ENCODE data around the gene DOCK2. TPM values are rescaled to one million over a fixed set of nuclear protein-coding genes. Genes with fewer than 3 reads are reported as not detected.

The DOCK2 gene
- total RNA-seq, 1 experiment from 2014 or later = 0.42 TPM

- H3K9me3 Mint-ChIP-seq (ENCODE audit: unreplicated experiment) = no peaks in the 10 kb centered on the region
- TF ChIP-seq CTCF (IDR thresholded peaks at IDR 0.05; ENCODE audit: unreplicated experiment) = no peak
- no peak overlapping the region for H3K4me3 Mint-ChIP-seq (ENCODE audit: unreplicated experiment)
- no TSS peak for BruUV-seq (replicated peaks)
- POLR2A ChIA-PET = no interaction called here
- no peaks in the 10 kb centered on the region for H3K36me3 Mint-ChIP-seq (ENCODE audit: insufficient read depth, unreplicated experiment)
- H3K27me3 Mint-ChIP-seq (ENCODE audit: insufficient read depth, unreplicated experiment) = no peaks in the 10 kb centered on the region
- intact Hi-C loops (cut with micrococcal nuclease) = loop anchor here (5.0 kb wide), 1 partner anchor 186 kb away; the partner anchor contains the start of gene INSYN2B
- H3K4me1 Mint-ChIP-seq (ENCODE audit: insufficient read depth, unreplicated experiment) = no peaks in the 10 kb centered on the region
- no peak for DNase-seq (ENCODE audit: unreplicated experiment)
- no peak overlapping the region for H3K27ac Mint-ChIP-seq (ENCODE audit: low read depth, unreplicated experiment)
- CTCF ChIA-PET = interaction anchor here (0.6 to 0.9 kb wide), 2 partner anchors 94 to 214 kb away, joined by 3 to 4 read pairs; no protein-coding TSS in a partner anchor
Observed at GRCh38 chr5:169796731-169797130, 159.7 kb downstream of the DOCK2 start.

- Mint-ChIP-seq H3K4me1 (ENCODE audit: insufficient read depth, unreplicated experiment) (no peaks in the 10 kb centered on the region), H3K27ac (ENCODE audit: low read depth, unreplicated experiment) (no peak overlapping the region), H3K36me3 (ENCODE audit: insufficient read depth, unreplicated experiment) (no peaks in the 10 kb centered on the region), H3K9me3 (ENCODE audit: unreplicated experiment) (no peaks in the 10 kb centered on the region), H3K27me3 (ENCODE audit: insufficient read depth, unreplicated experiment) (no peaks in the 10 kb centered on the region), H3K4me3 (ENCODE audit: unreplicated experiment) (no peak overlapping the region)
- no peak for DNase-seq (ENCODE audit: unreplicated experiment)
- no TSS peak for BruUV-seq (replicated peaks)
- ChIA-PET POLR2A (interaction anchor here (1.1 kb wide), 1 partner anchor 9 kb away, joined by 5 read pairs; no protein-coding TSS in a partner anchor), CTCF (interaction anchor here (0.9 kb wide), 1 partner anchor 76 kb away, joined by 3 read pairs; no protein-coding TSS in a partner anchor)
- TF ChIP-seq CTCF (IDR thresholded peaks at IDR 0.05; ENCODE audit: unreplicated experiment) = no peak
- intact Hi-C loops (cut with micrococcal nuclease) = loop anchor here (5.0 kb wide), 1 partner anchor 185 kb away; the partner anchor contains the start of gene INSYN2B
Observed at GRCh38 chr5:169797577-169797976, 160.5 kb downstream of the DOCK2 start.

- no peaks in the 10 kb centered on the region for H3K36me3 Mint-ChIP-seq (ENCODE audit: insufficient read depth, unreplicated experiment)
- intact Hi-C loops (cut with micrococcal nuclease) = loop anchor here (5.0 kb wide), 1 partner anchor 184 kb away; the partner anchor contains the start of gene INSYN2B
- H3K27ac Mint-ChIP-seq (ENCODE audit: low read depth, unreplicated experiment) = no peak overlapping the region
- no peaks in the 10 kb centered on the region for H3K4me1 Mint-ChIP-seq (ENCODE audit: insufficient read depth, unreplicated experiment)
- no peaks in the 10 kb centered on the region for H3K9me3 Mint-ChIP-seq (ENCODE audit: unreplicated experiment)
- no peak for TF ChIP-seq CTCF (IDR thresholded peaks at IDR 0.05; ENCODE audit: unreplicated experiment)
- no peak overlapping the region for H3K4me3 Mint-ChIP-seq (ENCODE audit: unreplicated experiment)
- POLR2A ChIA-PET = interaction anchor here (1.1 kb wide), 2 partner anchors 10 to 77 kb away, joined by 4 to 5 read pairs; no protein-coding TSS in a partner anchor
- no peaks in the 10 kb centered on the region for H3K27me3 Mint-ChIP-seq (ENCODE audit: insufficient read depth, unreplicated experiment)
- no peak for DNase-seq (ENCODE audit: unreplicated experiment)
- CTCF ChIA-PET = interaction anchor here (0.6 to 0.9 kb wide), 2 partner anchors 77 to 824 kb away, joined by 3 read pairs; no protein-coding TSS in a partner anchor
- no TSS peak for BruUV-seq (replicated peaks)
Observed at GRCh38 chr5:169798438-169798837, 161.4 kb downstream of the DOCK2 start.

- Mint-ChIP-seq H3K9me3 (ENCODE audit: unreplicated experiment) (no peaks in the 10 kb centered on the region), H3K4me1 (ENCODE audit: insufficient read depth, unreplicated experiment) (no peaks in the 10 kb centered on the region), H3K4me3 (ENCODE audit: unreplicated experiment) (no peak overlapping the region), H3K27ac (ENCODE audit: low read depth, unreplicated experiment) (no peak overlapping the region), H3K27me3 (ENCODE audit: insufficient read depth, unreplicated experiment) (no peaks in the 10 kb centered on the region), H3K36me3 (ENCODE audit: insufficient read depth, unreplicated experiment) (no peaks in the 10 kb centered on the region)
- no peak for DNase-seq (ENCODE audit: unreplicated experiment)
- CTCF ChIA-PET = interaction anchor here (0.6 to 0.9 kb wide), 2 partner anchors 213 to 824 kb away, joined by 3 to 4 read pairs; no protein-coding TSS in a partner anchor
- POLR2A ChIA-PET = interaction anchor here (1.1 kb wide), 1 partner anchor 78 kb away, joined by 4 read pairs; no protein-coding TSS in a partner anchor
- TF ChIP-seq CTCF (IDR thresholded peaks at IDR 0.05; ENCODE audit: unreplicated experiment) = no peak
- intact Hi-C loops (cut with micrococcal nuclease) = loop anchor here (5.0 kb wide), 1 partner anchor 183 kb away; the partner anchor contains the start of gene INSYN2B
- no TSS peak for BruUV-seq (replicated peaks)
Observed at GRCh38 chr5:169798906-169799660, 162.0 kb downstream of the DOCK2 start.
